ENCODE data around the gene BATF. TPM values are rescaled to one million over a fixed set of nuclear protein-coding genes. Genes with fewer than 3 reads are reported as not detected.

Gene BATF
- total RNA-seq, 2 experiments from 2014 or later, result 0.98 to 1.5 TPM

DNA sequence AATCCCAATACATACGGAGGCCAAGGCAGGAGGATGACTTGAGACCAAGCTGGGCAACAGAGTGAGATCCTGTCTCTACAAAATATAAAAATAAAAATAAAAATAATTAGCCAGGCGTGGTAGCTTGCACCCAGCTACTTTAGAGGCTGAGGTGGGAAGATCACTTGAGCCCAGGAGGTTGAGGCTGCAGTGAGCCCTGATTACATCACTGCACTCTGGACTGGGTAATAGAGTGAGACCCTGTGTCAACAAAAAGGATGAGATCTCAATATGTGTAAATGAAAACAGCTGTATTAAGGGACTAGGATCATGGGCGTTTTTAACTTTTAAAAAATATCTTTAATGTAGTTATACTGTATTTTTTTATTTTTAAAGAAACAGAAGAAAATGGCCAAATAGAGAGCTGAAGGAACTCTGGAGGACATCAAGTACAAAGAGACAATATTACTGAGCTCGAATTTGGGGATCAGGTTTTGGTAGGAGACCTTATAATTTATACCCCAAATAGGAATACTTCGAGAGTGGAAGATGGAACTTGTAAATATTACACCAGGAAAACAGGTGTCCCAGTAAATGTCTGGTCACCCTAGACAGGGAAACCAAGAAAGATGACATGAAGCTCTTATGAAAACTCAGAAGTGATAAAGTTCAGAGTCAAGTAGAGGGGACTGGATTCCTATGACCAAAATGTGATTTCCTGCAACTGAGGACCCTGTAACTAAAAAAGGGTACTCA is 13.1 kb downstream of the BATF start:
- no peaks in the 10 kb centered on the region for H3K4me1 ChIP-seq (ENCODE audit: insufficient read depth, low read length, poor library complexity, severe bottlenecking)
- TF ChIP-seq, protein P1, sequence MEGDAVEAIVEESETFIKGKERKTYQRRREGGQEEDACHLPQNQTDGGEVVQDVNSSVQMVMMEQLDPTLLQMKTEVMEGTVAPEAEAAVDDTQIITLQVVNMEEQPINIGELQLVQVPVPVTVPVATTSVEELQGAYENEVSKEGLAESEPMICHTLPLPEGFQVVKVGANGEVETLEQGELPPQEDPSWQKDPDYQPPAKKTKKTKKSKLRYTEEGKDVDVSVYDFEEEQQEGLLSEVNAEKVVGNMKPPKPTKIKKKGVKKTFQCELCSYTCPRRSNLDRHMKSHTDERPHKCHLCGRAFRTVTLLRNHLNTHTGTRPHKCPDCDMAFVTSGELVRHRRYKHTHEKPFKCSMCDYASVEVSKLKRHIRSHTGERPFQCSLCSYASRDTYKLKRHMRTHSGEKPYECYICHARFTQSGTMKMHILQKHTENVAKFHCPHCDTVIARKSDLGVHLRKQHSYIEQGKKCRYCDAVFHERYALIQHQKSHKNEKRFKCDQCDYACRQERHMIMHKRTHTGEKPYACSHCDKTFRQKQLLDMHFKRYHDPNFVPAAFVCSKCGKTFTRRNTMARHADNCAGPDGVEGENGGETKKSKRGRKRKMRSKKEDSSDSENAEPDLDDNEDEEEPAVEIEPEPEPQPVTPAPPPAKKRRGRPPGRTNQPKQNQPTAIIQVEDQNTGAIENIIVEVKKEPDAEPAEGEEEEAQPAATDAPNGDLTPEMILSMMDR (conservative IDR thresholded peaks at IDR 0.05; ENCODE audit: low read length), result no peak
- no peak for TF ChIP-seq EZH2phosphoT487 (IDR thresholded peaks at IDR 0.05; ENCODE audit: borderline replicate concordance, low read depth, low read length)
- H4K20me1 ChIP-seq (ENCODE audit: insufficient read depth, low read length), result no peaks in the 10 kb centered on the region; the same call in 1 of the 2 replicates
- H3K9me3 ChIP-seq (ENCODE audit: low read length), result no peaks in the 10 kb centered on the region
- H3K27ac ChIP-seq (ENCODE audit: low read depth, low read length, poor library complexity, severe bottlenecking), result no peak overlapping the region
- H3K4me2 ChIP-seq (ENCODE audit: low read length), result no peak overlapping the region
- ChIA-PET CTCF (ENCODE audit: unreplicated experiment) (no interaction called here), POLR2A (interaction anchor here (0.5 to 1.5 kb wide), 6 partner anchors 8 to 1128 kb away, joined by 3 to 5 read pairs (median 3); no protein-coding TSS in a partner anchor)
- no peak overlapping the region for H3K4me3 ChIP-seq (ENCODE audit: low read depth, low read length, poor library complexity, severe bottlenecking)
- H3K79me2 ChIP-seq (ENCODE audit: insufficient read depth, low read depth, low read length), result no peaks in the 10 kb centered on the region
- no peaks in the 10 kb centered on the region for H3K9me2 ChIP-seq (ENCODE audit: insufficient read depth, low read length)
- DNase-seq (ENCODE audit: low spot score), result no peak
- intact Hi-C loops (cut with micrococcal nuclease; ENCODE audit: unreplicated experiment), result no loop called here
- no TSS peak for BruUV-seq (replicated peaks)
- no peaks in the 10 kb centered on the region for H3K36me3 ChIP-seq (ENCODE audit: insufficient read depth, low read length)
- no peak overlapping the region for H2AFZ ChIP-seq (ENCODE audit: low read length)

DNA sequence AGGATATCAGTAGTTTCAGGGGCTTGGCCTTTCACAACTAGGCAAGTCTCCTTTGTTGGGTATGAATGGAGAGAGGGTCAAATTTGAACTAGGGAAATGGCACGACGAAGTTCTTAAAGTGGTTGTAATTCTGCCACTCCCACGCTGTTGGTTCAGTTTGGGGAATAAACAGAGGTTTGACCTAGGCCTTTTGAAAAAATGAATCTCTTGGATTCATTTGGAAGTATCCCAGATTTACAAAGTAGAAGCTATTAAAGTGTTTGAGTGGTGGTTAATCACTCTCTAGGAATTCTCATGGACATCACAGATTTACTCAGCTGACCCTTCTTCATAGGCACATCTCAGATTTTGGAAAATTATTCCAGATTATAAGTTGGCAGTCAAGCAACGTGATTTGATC is 14.8 kb downstream of the BATF start:
- no peak for DNase-seq (ENCODE audit: low spot score)
- Histone ChIP-seq H3K9me2 (ENCODE audit: insufficient read depth, low read length) (no peaks in the 10 kb centered on the region), H3K4me3 (ENCODE audit: low read depth, low read length, poor library complexity, severe bottlenecking) (no peak overlapping the region), H2AFZ (ENCODE audit: low read length) (no peak overlapping the region), H3K36me3 (ENCODE audit: insufficient read depth, low read length) (no peaks in the 10 kb centered on the region), H4K20me1 (ENCODE audit: insufficient read depth, low read length) (no peaks in the 10 kb centered on the region; the same call in 1 of the 2 replicates), H3K4me1 (ENCODE audit: insufficient read depth, low read length, poor library complexity, severe bottlenecking) (no peaks in the 10 kb centered on the region), H3K79me2 (ENCODE audit: insufficient read depth, low read depth, low read length) (no peaks in the 10 kb centered on the region), H3K27ac (ENCODE audit: low read depth, low read length, poor library complexity, severe bottlenecking) (no peak overlapping the region), H3K9me3 (ENCODE audit: low read length) (no peaks in the 10 kb centered on the region), H3K4me2 (ENCODE audit: low read length) (no peak overlapping the region)
- ChIA-PET CTCF (ENCODE audit: unreplicated experiment) (no interaction called here), POLR2A (interaction anchor here (0.9 to 1.3 kb wide), 2 partner anchors 19 to 629 kb away, joined by 3 read pairs; no protein-coding TSS in a partner anchor)
- TF ChIP-seq, protein P1 (conservative IDR thresholded peaks at IDR 0.05; ENCODE audit: low read length), result no peak
- TF ChIP-seq EZH2phosphoT487 (IDR thresholded peaks at IDR 0.05; ENCODE audit: borderline replicate concordance, low read depth, low read length), result no peak
- BruUV-seq (replicated peaks), result no TSS peak
- intact Hi-C loops (cut with micrococcal nuclease; ENCODE audit: unreplicated experiment), result no loop called here

DNA sequence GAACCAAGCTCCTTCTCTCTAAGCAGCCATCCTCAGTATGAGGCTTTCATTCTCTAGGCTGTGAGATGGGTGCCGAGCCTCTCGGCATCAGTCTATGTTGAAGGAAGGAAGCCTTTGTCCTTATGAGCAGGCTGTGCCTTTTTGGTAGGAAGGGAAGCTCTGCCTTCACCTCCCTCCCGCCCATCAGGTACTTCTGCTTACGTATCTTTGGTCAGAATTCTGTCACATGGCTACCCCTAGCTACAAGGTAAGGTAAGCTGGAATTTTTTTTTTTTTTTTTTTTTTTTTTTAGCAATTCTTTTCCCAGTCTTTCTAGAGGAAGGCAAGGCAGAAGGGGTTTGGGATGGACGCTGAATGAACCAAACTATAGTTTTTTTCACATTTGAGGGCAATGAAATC is 16.9 kb downstream of the BATF start:
- POLR2A ChIA-PET, result interaction anchor here (0.6 to 0.7 kb wide), 2 partner anchors 145 to 970 kb away, joined by 3 read pairs; no protein-coding TSS in a partner anchor
- H2AFZ ChIP-seq (ENCODE audit: low read length), result no peak overlapping the region
- H3K4me2 ChIP-seq (ENCODE audit: low read length), result no peak overlapping the region
- H3K36me3 ChIP-seq (ENCODE audit: insufficient read depth, low read length), result no peaks in the 10 kb centered on the region
- no peak overlapping the region for H3K4me3 ChIP-seq (ENCODE audit: low read depth, low read length, poor library complexity, severe bottlenecking)
- intact Hi-C loops (cut with micrococcal nuclease; ENCODE audit: unreplicated experiment), result no loop called here
- TF ChIP-seq, protein P1 (conservative IDR thresholded peaks at IDR 0.05; ENCODE audit: low read length), result no peak
- TF ChIP-seq EZH2phosphoT487 (IDR thresholded peaks at IDR 0.05; ENCODE audit: borderline replicate concordance, low read depth, low read length), result no peak
- BruUV-seq (replicated peaks), result no TSS peak
- no peak overlapping the region for H3K27ac ChIP-seq (ENCODE audit: low read depth, low read length, poor library complexity, severe bottlenecking)
- H3K4me1 ChIP-seq (ENCODE audit: insufficient read depth, low read length, poor library complexity, severe bottlenecking), result peaks cover 11% of the 10 kb centered on the region
- DNase-seq (ENCODE audit: low spot score), result no peak
- H3K9me3 ChIP-seq (ENCODE audit: low read length), result no peaks in the 10 kb centered on the region
- no peaks in the 10 kb centered on the region for H3K9me2 ChIP-seq (ENCODE audit: insufficient read depth, low read length)
- CTCF ChIA-PET (ENCODE audit: unreplicated experiment), result no interaction called here
- no peaks in the 10 kb centered on the region for H3K79me2 ChIP-seq (ENCODE audit: insufficient read depth, low read depth, low read length)
- H4K20me1 ChIP-seq (ENCODE audit: insufficient read depth, low read length), result no peaks in the 10 kb centered on the region
